Measurements from ENCODE around the gene RNF14.

Gene RNF14

GRCh38 chr5:141948812-141949211 lies 20.1 kb upstream of the RNF14 start:
- DNase-seq (ENCODE audit: low read depth, low spot score) = no peak

GRCh38 chr5:141949511-141949910 lies 19.4 kb upstream of the RNF14 start:
- DNase-seq (ENCODE audit: low read depth, low spot score) = no peak

GRCh38 chr5:141950207-141951005 lies 18.5 kb upstream of the RNF14 start:
- DNase-seq (ENCODE audit: low read depth, low spot score) = no peak

GRCh38 chr5:141951332-141951781 lies 17.5 kb upstream of the RNF14 start:
- no peak for DNase-seq (ENCODE audit: low read depth, low spot score)

- DNase-seq (ENCODE audit: low read depth, low spot score) = no peak
Measured at GRCh38 chr5:141952020-141952419, 16.9 kb upstream of the RNF14 start.

- DNase-seq (ENCODE audit: low read depth, low spot score) = no peak
Measured at GRCh38 chr5:141954194-141954593, 14.7 kb upstream of the RNF14 start.

GRCh38 chr5:141957367-141957996 lies 11.4 kb upstream of the RNF14 start:
- no peak for DNase-seq (ENCODE audit: low read depth, low spot score)

- DNase-seq (ENCODE audit: low read depth, low spot score) = no peak
Measured at GRCh38 chr5:141958113-141958512, 10.8 kb upstream of the RNF14 start, which contains the start of gene PCDH12. TSS of gene PCDH12 (minus strand) at chr5:141958202. CDS start at chr5:141957851, 351 bp downstream.

- no peak for DNase-seq (ENCODE audit: low read depth, low spot score)
Measured at GRCh38 chr5:141958546-141959172, 10.2 kb upstream of the RNF14 start.

GRCh38 chr5:141960018-141960417 lies 8.9 kb upstream of the RNF14 start:
- DNase-seq (ENCODE audit: low read depth, low spot score) = no peak

GRCh38 chr5:141960449-141961323 lies 8.2 kb upstream of the RNF14 start:
- DNase-seq (ENCODE audit: low read depth, low spot score) = peak; percentile 79

GRCh38 chr5:141961466-141961865 lies 7.4 kb upstream of the RNF14 start:
- no peak for DNase-seq (ENCODE audit: low read depth, low spot score)

GRCh38 chr5:141963701-141964100 lies 5.2 kb upstream of the RNF14 start:
- DNase-seq (ENCODE audit: low read depth, low spot score) = no peak

GRCh38 chr5:141965071-141965470 lies 3.8 kb upstream of the RNF14 start:
- DNase-seq (ENCODE audit: low read depth, low spot score) = no peak

- no peak for DNase-seq (ENCODE audit: low read depth, low spot score)
Measured at GRCh38 chr5:141966275-141966962, 2.5 kb upstream of the RNF14 start.

GRCh38 chr5:141966963-141967333 lies 2.0 kb upstream of the RNF14 start:
- no peak for DNase-seq (ENCODE audit: low read depth, low spot score)

- DNase-seq (ENCODE audit: low read depth, low spot score) = no peak
Measured at GRCh38 chr5:141969783-141970771, 1.2 kb downstream of the RNF14 start.

GRCh38 chr5:141973871-141974595 lies 5.1 kb downstream of the RNF14 start:
- no peak for DNase-seq (ENCODE audit: low read depth, low spot score)

- no peak for DNase-seq (ENCODE audit: low read depth, low spot score)
Measured at GRCh38 chr5:141976176-141976575, 7.3 kb downstream of the RNF14 start.

Measured in activated naive CD8-positive, alpha-beta T cell treated with anti-CD3 and anti-CD28 coated beads, Interleukin-2, amount 50 U/mL, for 16 hours (primary cell).